GM23338 (cell line): ENCODE results near the gene ITGB2. TPM values are rescaled to one million over a fixed set of nuclear protein-coding genes. Genes with fewer than 3 reads are reported as not detected.

Experiments used
- ATAC-seq: fragments of 200-7000 bp; cut with Tn5 transposase; 3 replicates; pipeline ENCODE4 v1.9.1; 2020
- DNase-seq: peaks from one replicate; pipeline ENCODE4 v3.0.0-alpha.2; 2015; ENCODE audit warnings: low spot score
- H2AFZ ChIP-seq: fragments of 200-600 bp; sonication (generic); 2 replicates; pipeline ENCODE4 v1.8.0; 2016; ENCODE audit warnings: antibody characterized with exemption, mild to moderate bottlenecking, moderate library complexity
- H3F3A ChIP-seq: fragments of 200-600 bp; sonication (generic); replicated peaks from 2 replicates; pipeline ENCODE4 v1.8.0; 2017; ENCODE audit warnings: antibody characterized with exemption, mixed run types, low read depth
- H3K27ac ChIP-seq: fragments of 200-600 bp; sonication (generic); 2 replicates; pipeline ENCODE4 v1.6.1; 2016; ENCODE audit warnings: low read depth
- H3K27me3 ChIP-seq: fragments of 200-600 bp; sonication (generic); 2 replicates; pipeline ENCODE4 v1.8.0; 2016; ENCODE audit warnings: mild to moderate bottlenecking, mixed run types, moderate library complexity; ENCODE audit not compliant: insufficient read depth
- H3K36me3 ChIP-seq: fragments of 200-600 bp; sonication (generic); 2 replicates; pipeline ENCODE4 v1.8.0; 2016; ENCODE audit warnings: mild to moderate bottlenecking; ENCODE audit not compliant: insufficient read depth
- H3K4me1 ChIP-seq: fragments of 200-600 bp; sonication (generic); 2 replicates; pipeline ENCODE4 v1.8.0; 2016; ENCODE audit warnings: mild to moderate bottlenecking, moderate library complexity; ENCODE audit not compliant: insufficient read depth
- H3K4me2 ChIP-seq: fragments of 200-600 bp; sonication (generic); 2 replicates; pipeline ENCODE4 v1.7.1; 2017; ENCODE audit warnings: mixed run types
- H3K4me3 ChIP-seq: fragments of 200-600 bp; sonication (generic); 2 replicates; pipeline ENCODE4 v1.6.1; 2016; ENCODE audit warnings: mixed run types
- H3K79me2 ChIP-seq: fragments of 200-600 bp; sonication (generic); replicated peaks from 2 replicates; pipeline ENCODE4 v1.8.0; 2017; ENCODE audit warnings: mild to moderate bottlenecking; ENCODE audit not compliant: insufficient read depth
- H3K9me2 ChIP-seq: fragments of 200-600 bp; sonication (generic); 2 replicates; pipeline ENCODE4 v1.8.0; 2017; ENCODE audit not compliant: insufficient read depth
- H4K20me1 ChIP-seq: fragments of 200-600 bp; sonication (generic); replicated peaks from 2 replicates; pipeline ENCODE4 v1.8.0; 2017; ENCODE audit warnings: mild to moderate bottlenecking; ENCODE audit not compliant: insufficient read depth
- H3K27ac Mint-ChIP-seq: 2 replicates; pipeline ENCODE4 v1.8.0; 2020; ENCODE audit warnings: inconsistent platforms, mild to moderate bottlenecking, moderate library complexity, mixed read lengths
- H3K27me3 Mint-ChIP-seq: 3 replicates; pipeline ENCODE4 v1.8.0; 2022; ENCODE audit warnings: low read depth, mild to moderate bottlenecking, moderate library complexity, mixed read lengths, inconsistent platforms; ENCODE audit not compliant: insufficient read depth, poor library complexity
- H3K36me3 Mint-ChIP-seq: 3 replicates; pipeline ENCODE4 v1.8.0; 2021; ENCODE audit warnings: low read depth, mild to moderate bottlenecking, inconsistent platforms, moderate library complexity, mixed read lengths
- H3K4me1 Mint-ChIP-seq: 3 replicates; pipeline ENCODE4 v1.8.0; 2020; ENCODE audit warnings: mild to moderate bottlenecking, inconsistent platforms, mixed read lengths
- H3K4me3 Mint-ChIP-seq: 3 replicates; pipeline ENCODE4 v1.8.0; 2021; ENCODE audit warnings: moderate library complexity, mild to moderate bottlenecking, inconsistent platforms, mixed read lengths
- H3K9me3 Mint-ChIP-seq: 3 replicates; pipeline ENCODE4 v1.8.0; 2020; ENCODE audit warnings: moderate library complexity, mild to moderate bottlenecking, inconsistent platforms, mixed read lengths
- CREB1 ChIP-seq: fragments of 250-450 bp; sonication (Bioruptor Pico); IDR thresholded peaks from 2 replicates; pipeline ENCODE4 v1.5.0; 2020; ENCODE audit warnings: low read depth, mild to moderate bottlenecking, moderate library complexity
- EZH2 ChIP-seq: fragments of 200-600 bp; sonication (generic); IDR thresholded peaks from one replicate; pipeline ENCODE4 v1.8.0; 2017; ENCODE audit warnings: antibody characterized with exemption, mild to moderate bottlenecking, low read depth; ENCODE audit not compliant: unreplicated experiment
- EZH2phosphoT487 ChIP-seq: fragments of 200-600 bp; sonication (generic); IDR thresholded peaks from one replicate; pipeline ENCODE4 v1.8.1; 2018; ENCODE audit warnings: antibody characterized with exemption; ENCODE audit not compliant: unreplicated experiment
- JUNB ChIP-seq: IDR thresholded peaks from one replicate; pipeline ENCODE4 v1.6.1; 2016; ENCODE audit warnings: antibody characterized with exemption; ENCODE audit not compliant: unreplicated experiment
- NANOG ChIP-seq: IDR thresholded peaks from 2 replicates; pipeline ENCODE4 v1.6.1; 2016; ENCODE audit warnings: antibody characterized with exemption, borderline replicate concordance
- POLR2AphosphoS5 ChIP-seq: IDR thresholded peaks from 2 replicates; pipeline ENCODE4 v1.6.1; 2016; ENCODE audit warnings: antibody characterized with exemption, low read depth
- ZNF114 ChIP-seq: fragments of 250-450 bp; sonication (Bioruptor Pico); IDR thresholded peaks from 2 replicates; pipeline ENCODE4 v1.5.0; 2020; ENCODE audit warnings: mild to moderate bottlenecking, moderate library complexity
- polyA plus RNA-seq: library from polyadenylated mRNA; unstranded; fragments of >200 nt; fragmentation: Nextera tagmentation; extraction: Ambion mirVana; gene quantifications from 2 replicates; pipeline ENCODE4 v1.2.1, GENCODE V29; 2016
- total RNA-seq: library from RNA; depleted of rRNA; stranded (reverse); fragments of >200 nt; shearing (Covaris generic); gene quantifications from 2 replicates; pipeline ENCODE4 v1.2.3, GENCODE V29; 2014
- TF ChIP-seq, protein P1 (sequence below): IDR thresholded peaks from 2 replicates; pipeline ENCODE4 v1.6.1; 2016; ENCODE audit warnings: antibody characterized with exemption
- TF ChIP-seq, protein P2 (sequence below), 2 experiments: fragments of 200-600 bp in 1 of 2; sonication (generic) in 1 of 2; conservative IDR thresholded peaks; 2 replicates each; pipeline versions ENCODE4 v1.5.1 to v1.6.1; 2016 to 2017; ENCODE audit warnings: antibody characterized with exemption in 2 of 2, low read depth in 2 of 2, mild to moderate bottlenecking in 2 of 2, moderate library complexity in 1 of 2
- TF ChIP-seq, protein P3 (sequence below): IDR thresholded peaks from one replicate; pipeline ENCODE4 v1.6.1; 2018; ENCODE audit warnings: antibody characterized with exemption; ENCODE audit not compliant: unreplicated experiment

The ITGB2 gene
- total and polyA plus RNA-seq, 2 experiments from 2014 or later, result 0.44 to 0.63 TPM

DNA sequence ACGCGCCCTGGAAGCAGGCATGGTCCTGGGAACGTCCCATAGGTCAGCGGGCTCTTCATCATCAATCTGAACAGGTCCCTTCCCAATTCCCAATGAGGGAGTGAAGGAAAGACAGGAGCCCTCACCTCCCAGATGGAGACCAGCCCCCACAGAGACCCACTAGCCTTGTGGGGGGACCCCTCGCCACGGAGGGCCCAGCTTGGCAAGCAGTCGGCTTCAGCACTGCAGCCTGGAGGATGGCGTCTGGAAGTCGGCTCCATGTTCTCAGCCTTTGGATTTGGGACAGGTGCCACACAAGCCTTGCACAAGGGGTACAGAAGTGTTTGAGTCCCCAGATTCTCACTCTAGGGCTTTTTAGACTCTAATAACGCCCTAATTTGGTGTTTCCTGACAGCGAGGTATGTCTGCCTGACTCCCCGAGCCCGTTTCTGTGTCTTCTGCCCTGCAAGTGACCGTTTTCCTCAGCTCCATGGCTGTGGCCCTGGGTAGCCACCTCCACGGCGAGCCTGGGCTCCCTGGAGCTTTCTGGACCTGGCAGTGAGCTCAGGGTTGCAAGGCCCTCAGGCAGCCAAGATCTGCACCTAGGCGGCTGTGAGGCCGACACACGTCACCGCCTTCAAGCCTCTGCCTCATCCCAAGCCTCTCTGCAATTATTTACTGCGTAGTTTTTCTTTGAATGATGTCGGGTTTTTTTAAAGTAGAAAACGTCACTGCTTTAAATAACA is 77.8 kb downstream of the ITGB2 start (continued):
- TF ChIP-seq JUNB, result no peak
- no peak for TF ChIP-seq CREB1 (CRISPR knock-in tag)
- TF ChIP-seq POLR2AphosphoS5, result no peak
- TF ChIP-seq, protein P1, sequence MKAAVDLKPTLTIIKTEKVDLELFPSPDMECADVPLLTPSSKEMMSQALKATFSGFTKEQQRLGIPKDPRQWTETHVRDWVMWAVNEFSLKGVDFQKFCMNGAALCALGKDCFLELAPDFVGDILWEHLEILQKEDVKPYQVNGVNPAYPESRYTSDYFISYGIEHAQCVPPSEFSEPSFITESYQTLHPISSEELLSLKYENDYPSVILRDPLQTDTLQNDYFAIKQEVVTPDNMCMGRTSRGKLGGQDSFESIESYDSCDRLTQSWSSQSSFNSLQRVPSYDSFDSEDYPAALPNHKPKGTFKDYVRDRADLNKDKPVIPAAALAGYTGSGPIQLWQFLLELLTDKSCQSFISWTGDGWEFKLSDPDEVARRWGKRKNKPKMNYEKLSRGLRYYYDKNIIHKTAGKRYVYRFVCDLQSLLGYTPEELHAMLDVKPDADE, result no peak
- no peak for TF ChIP-seq NANOG
- TF ChIP-seq, protein P2, sequence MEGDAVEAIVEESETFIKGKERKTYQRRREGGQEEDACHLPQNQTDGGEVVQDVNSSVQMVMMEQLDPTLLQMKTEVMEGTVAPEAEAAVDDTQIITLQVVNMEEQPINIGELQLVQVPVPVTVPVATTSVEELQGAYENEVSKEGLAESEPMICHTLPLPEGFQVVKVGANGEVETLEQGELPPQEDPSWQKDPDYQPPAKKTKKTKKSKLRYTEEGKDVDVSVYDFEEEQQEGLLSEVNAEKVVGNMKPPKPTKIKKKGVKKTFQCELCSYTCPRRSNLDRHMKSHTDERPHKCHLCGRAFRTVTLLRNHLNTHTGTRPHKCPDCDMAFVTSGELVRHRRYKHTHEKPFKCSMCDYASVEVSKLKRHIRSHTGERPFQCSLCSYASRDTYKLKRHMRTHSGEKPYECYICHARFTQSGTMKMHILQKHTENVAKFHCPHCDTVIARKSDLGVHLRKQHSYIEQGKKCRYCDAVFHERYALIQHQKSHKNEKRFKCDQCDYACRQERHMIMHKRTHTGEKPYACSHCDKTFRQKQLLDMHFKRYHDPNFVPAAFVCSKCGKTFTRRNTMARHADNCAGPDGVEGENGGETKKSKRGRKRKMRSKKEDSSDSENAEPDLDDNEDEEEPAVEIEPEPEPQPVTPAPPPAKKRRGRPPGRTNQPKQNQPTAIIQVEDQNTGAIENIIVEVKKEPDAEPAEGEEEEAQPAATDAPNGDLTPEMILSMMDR (conservative IDR thresholded peaks at IDR 0.05; ENCODE audit: low read depth in 2 of 2), result no peak
- TF ChIP-seq ZNF114 (CRISPR knock-in tag), result no peak
- TF ChIP-seq EZH2, result no peak
- no peak for TF ChIP-seq EZH2phosphoT487
- TF ChIP-seq, protein P3, sequence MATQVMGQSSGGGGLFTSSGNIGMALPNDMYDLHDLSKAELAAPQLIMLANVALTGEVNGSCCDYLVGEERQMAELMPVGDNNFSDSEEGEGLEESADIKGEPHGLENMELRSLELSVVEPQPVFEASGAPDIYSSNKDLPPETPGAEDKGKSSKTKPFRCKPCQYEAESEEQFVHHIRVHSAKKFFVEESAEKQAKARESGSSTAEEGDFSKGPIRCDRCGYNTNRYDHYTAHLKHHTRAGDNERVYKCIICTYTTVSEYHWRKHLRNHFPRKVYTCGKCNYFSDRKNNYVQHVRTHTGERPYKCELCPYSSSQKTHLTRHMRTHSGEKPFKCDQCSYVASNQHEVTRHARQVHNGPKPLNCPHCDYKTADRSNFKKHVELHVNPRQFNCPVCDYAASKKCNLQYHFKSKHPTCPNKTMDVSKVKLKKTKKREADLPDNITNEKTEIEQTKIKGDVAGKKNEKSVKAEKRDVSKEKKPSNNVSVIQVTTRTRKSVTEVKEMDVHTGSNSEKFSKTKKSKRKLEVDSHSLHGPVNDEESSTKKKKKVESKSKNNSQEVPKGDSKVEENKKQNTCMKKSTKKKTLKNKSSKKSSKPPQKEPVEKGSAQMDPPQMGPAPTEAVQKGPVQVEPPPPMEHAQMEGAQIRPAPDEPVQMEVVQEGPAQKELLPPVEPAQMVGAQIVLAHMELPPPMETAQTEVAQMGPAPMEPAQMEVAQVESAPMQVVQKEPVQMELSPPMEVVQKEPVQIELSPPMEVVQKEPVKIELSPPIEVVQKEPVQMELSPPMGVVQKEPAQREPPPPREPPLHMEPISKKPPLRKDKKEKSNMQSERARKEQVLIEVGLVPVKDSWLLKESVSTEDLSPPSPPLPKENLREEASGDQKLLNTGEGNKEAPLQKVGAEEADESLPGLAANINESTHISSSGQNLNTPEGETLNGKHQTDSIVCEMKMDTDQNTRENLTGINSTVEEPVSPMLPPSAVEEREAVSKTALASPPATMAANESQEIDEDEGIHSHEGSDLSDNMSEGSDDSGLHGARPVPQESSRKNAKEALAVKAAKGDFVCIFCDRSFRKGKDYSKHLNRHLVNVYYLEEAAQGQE, result no peak

DNA sequence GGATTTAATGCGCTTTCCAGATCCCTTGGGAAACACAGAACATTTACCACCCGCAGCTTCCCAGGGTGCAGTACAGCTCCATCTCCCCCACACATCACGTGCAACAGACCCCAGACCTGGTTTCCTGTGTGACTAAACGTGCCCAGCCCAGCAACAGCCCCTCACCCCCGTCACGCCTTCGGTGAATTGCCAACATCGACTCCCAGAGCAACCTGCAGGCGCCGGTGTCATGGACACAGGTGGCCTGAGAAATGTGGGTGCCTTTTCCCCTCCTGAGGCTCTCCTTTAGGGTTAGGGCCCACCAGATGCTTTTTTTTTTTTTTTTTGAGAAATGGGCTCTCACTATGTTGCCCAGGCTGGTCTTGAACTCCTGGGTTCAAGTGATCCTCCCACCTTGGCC is 78.6 kb downstream of the ITGB2 start:
- peaks cover 11% of the 10 kb centered on the region for H3K27me3 Mint-ChIP-seq
- no peak overlapping the region for H3K4me3 Mint-ChIP-seq
- Histone ChIP-seq H3K9me2 (no peaks in the 10 kb centered on the region), H3K36me3 (no peaks in the 10 kb centered on the region), H3K27ac (no peak overlapping the region), H3K4me3 (no peak overlapping the region), H4K20me1 (no peaks in the 10 kb centered on the region), H3K4me1 (peaks cover 11% of the 10 kb centered on the region), H3K79me2 (no peaks in the 10 kb centered on the region), H3K4me2 (no peak overlapping the region), H3K27me3 (no peaks in the 10 kb centered on the region), H2AFZ (no peak overlapping the region), H3F3A (no peaks in the 10 kb centered on the region; the same call in 1 of the 2 replicates)
- no peaks in the 10 kb centered on the region for H3K9me3 Mint-ChIP-seq
- no peak overlapping the region for H3K27ac Mint-ChIP-seq
- DNase-seq, result no peak
- no peaks in the 10 kb centered on the region for H3K36me3 Mint-ChIP-seq
- no peak for ATAC-seq
- H3K4me1 Mint-ChIP-seq, result peaks cover 13% of the 10 kb centered on the region
- TF ChIP-seq, protein P3, result no peak
